ENCODE results near the gene FAM43B. TPM values are rescaled to one million over a fixed set of nuclear protein-coding genes. Genes with fewer than 3 reads are reported as not detected.
"Not testable (repeated sequence)": the region's sequence is repeated elsewhere in the genome, so short reads cannot be mapped to it uniquely, and the experiment has no call there.

Gene FAM43B, protein sequence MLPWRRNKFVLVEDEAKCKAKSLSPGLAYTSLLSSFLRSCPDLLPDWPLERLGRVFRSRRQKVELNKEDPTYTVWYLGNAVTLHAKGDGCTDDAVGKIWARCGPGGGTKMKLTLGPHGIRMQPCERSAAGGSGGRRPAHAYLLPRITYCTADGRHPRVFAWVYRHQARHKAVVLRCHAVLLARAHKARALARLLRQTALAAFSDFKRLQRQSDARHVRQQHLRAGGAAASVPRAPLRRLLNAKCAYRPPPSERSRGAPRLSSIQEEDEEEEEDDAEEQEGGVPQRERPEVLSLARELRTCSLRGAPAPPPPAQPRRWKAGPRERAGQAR
- polyA plus RNA-seq (ENCODE audit: insufficient read length in 12 of 12), result 1 to 10 TPM in 3 of 12 donors, under 1 TPM in 7, not detected in 2; 0.34 to 1.6 (median 0.77) TPM
- long read RNA-seq, donor 1, result 0 reads
- long read RNA-seq, donor 2, result 0 reads
- long read RNA-seq, donor 3, partial matches to known transcripts, result 0 of 1 reads
- long read RNA-seq, donor 3, other reads (novel, unspliced or antisense), result 0 of 1 reads
- long read RNA-seq, donor 4, result 0 reads
- long read RNA-seq, donor 5, result 0 reads
- long read RNA-seq, donor 6, result 0 reads
- long read RNA-seq, donor 7, partial matches to known transcripts, result 0 of 1 reads
- long read RNA-seq, donor 7, other reads (novel, unspliced or antisense), result 0 of 1 reads
- long read RNA-seq, donor 8, result 0 reads
- long read RNA-seq, donor 9, result 0 reads
- long read RNA-seq, donor 10, result 0 reads
- long read RNA-seq, donor 11, result 0 reads

DNA sequence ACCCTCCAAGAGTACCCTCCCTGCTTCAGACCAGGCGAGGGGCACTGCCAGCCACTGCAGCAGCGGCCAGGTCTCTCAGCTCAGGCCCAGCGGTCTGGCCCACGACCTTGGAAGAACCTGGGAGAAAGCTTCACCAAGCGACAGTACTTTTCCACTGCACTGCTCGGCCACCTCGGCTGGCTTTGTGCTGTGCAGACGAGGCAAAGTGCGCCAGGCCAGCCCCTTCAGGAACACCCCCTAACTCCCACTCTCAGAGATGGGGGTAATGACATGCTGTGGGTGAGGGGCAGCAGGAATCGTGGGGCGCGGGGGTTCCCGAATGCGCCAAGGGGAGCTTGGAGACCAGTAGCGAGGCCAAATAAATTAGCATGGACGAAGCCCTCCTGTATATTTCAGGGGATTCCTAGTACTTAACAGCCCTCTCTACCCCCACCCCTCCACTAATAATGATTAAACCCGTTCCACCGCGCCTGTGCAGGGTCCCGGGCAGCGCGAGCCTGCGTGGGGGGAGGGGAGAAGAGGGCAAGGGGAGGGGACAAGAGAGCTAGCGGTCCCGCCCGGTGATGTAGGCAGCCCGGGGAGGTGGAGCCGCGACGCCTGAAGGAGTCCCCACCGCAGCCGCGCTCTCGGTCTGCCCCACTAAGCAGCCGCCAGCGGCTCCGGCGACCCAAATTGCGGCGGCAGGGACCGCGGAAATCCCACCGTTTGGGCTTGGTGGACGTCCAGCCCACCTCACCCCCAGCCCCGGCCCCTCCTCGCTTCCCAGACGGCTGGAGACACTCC lies at the start of gene FAM43B:
Gene FAM43B (plus strand): TSS at position 629 of the 783 bp plus-strand sequence. CDS start 401 bp downstream, outside the sequence.
- DNase-seq, result peak; percentile 83

DNA sequence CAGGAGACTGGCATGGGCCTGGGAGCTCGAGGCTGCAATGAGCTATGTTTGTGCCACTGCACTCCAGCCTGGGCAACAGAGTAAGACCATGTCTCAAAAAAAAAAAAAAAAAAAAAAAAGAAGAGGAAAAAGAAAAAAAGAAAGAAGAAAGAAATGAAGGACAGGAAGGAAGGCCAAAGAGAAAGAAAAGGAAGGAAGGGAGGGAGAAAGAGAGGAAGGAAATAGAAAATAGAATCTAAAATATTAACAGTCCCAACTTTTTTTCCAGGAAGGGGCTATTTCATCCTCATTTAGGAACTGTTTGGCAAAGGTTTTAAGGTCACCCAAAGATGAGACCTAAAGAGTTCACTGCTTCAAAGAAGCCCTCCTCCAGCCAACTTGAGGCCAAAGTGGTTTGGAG lies 46.9 kb upstream of the FAM43B start:
- DNase-seq, result no peak

DNA sequence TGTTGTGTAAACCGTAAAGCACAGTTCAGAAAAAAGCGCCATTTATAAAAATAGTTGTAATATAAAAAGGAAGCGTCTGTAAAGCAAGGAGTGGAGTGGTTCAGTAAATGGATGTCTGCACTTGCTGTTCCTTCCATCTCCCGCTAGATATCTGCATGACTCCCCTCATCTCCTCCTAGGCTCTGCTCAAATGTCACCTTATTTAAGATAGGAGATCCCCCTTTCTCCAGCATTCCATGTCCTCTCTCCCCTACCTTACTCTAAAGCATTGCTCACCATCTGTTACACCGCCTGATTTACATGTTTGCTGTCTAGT lies 45.2 kb upstream of the FAM43B start:
- DNase-seq, result no peak

DNA sequence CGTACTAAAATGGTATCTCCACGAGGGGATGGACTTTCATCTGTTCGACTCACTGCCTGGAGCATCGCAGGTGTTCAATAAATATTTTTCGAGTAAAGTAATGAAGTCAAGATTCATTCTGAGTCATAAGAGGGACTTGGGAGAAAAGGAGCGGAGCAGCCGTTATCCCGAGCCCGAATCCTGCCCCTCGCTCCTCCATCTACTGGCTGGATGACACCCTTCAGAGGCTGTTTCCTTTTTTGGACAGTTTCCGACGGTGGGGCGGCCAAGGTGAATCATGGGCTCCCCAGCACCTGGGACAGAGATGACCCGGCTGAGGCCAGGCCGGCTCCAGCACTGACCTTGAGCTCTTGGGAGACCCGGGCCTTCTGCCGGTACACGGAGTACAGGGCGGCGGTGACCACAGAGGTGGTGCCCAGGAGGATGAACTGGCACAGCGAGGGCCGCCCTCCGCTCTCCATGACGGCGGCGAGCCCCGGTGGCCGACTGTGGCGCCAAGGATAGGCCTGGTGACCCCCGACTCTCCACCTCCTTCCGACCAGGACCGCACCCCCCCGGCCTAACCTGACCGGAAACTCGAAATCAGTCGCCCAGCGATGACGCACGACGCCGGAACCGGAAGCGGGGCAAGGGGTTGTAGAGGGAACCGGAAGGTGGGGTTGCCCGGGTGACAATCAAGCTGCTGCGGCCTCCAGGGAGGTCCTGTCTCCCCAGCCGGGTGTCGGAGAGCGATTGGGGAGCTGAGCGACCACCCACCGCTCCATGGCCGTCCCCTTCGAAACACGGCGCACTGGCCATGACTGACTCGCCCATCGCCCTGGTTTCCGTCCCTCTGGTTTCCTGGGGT lies 44.6 kb upstream of the FAM43B start, which contains the start of gene MUL1:
Gene MUL1 (minus strand): TSS at position 588 of the 847 bp plus-strand sequence. CDS start 127 bp downstream, at position 461.
- DNase-seq, result peak; percentile 97

DNA sequence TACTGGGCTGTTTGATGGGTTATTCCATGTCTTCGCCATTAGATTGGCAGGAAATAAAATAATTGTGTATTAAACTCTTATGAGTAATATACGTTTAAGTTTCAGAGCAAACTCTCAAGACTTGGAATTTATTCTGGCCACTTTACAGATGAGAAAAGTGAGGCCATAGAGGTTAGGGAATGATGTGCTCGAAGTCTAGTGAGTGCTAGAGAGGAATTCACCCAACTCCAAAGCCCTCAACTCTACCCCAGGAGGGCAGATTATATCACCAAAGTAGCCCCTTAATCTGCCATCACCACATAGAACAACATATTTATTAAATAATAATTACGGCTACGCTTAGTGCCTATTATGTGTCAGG lies 44.0 kb upstream of the FAM43B start:
- no peak for DNase-seq

DNA sequence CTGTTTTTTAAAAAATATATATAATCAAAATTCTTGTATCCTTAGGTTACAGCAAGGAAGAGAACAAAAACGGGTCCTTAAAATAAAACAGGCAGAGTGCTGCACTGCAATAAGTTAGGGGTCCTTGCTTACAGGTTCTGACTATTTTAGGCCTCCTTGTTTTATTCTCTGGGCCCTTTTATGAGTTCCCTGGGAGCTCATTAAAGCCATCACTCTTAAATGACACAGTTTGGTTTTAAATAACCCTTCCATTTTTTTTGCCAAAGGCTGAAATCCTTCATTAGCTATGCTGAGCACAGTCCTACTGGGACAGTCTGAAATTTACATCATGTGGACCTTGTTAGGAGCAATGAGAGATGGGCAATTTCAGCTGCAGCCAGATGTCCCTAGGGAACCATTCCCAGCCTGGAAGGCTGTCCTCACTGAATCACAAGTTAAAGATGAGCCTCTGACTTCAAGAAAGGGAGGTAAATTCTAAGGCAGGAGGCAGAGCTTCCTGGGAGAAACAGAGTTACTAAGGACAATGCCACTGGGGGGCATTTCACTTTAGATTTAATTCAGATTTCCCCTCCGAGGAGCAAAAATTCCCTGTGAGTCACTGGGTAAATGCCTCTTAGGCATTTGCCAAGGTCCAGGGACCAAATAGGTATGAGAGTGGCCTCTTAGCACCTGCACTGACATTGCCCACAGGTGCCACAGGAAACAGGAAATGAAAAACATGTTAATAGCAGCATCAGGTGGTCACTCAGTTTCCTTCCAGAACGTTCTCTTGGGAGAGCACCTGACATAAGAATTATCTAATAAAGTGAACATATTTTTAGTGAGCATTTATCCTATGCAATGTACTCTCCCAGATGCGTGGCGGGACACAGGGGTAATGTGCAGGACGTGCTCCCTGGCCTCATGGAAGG lies 40.6 kb upstream of the FAM43B start:
- DNase-seq, result no peak

DNA sequence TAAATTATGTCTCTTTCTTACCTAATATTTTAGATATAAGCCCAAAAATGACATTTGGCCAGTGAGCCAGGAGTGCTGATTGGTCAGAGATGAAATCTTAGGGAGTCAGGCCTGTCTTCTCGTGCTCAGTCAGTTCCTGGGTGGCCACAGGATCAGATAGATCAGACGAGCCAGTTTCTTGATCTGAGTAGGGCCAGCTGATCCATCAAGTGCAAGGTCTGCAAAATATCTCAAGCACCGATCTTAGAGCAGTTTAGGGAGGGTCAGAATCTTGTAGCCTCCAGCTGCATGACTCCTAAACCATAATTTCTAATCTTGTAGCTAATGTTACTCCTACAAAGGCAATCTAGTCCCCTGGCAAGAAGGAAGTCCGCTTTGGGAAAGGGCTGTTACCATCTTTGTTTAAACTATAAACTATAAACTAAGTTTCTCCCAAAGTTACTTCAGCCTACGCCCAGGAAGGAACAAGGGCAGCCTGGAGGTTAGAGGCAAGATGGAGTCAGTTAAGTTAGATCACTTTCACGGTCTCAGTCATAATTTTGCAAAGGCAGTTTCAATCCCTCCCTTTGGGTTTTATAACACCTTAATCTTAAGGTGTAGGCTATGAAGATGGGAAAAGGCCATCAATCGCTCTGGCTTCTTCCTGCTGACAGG lies 32.6 kb upstream of the FAM43B start:
- not testable (repeated sequence) for DNase-seq

DNA sequence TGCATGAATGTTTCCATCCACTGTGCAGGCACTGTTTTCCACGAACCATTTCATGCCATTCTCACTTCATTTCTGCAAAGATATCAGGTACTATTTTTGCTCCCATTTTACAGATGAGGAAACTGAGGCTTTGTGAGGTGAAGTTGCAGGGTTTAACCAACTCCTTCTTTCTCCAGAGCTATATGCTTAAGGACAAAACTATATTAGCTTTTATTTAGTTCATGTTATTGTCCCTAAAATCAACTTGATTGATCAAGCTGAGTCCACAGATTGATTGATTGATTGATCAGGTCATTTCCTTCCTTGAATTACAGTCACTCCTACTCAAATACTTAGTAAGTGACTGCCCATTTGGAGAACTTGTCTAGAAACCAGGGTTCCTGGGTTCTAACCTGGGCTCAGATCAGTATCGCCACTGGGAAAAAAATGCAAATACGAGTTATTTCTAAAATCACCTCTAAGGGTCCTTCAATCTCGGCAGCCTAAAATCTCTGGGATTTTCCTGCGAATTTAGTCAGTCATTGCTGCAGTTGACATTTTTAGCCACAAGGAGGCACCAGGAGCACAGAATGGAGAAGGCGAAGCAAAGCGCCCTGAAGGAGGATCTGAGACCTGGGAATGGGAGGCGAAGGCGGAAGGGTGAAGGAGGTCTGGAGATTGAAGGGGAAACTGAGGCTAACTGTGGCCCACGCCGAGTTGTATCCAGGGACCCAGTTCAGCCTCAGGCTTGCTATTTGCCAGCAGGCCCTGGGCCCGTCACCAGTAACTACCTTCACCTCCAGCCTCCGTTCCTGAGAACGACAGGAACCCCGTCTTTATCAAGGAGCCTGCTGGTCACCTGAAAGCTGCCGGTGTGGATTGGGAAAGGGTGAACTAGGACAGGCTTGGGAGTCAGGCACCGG lies 30.2 kb upstream of the FAM43B start:
- peak; percentile 80 for DNase-seq

DNA sequence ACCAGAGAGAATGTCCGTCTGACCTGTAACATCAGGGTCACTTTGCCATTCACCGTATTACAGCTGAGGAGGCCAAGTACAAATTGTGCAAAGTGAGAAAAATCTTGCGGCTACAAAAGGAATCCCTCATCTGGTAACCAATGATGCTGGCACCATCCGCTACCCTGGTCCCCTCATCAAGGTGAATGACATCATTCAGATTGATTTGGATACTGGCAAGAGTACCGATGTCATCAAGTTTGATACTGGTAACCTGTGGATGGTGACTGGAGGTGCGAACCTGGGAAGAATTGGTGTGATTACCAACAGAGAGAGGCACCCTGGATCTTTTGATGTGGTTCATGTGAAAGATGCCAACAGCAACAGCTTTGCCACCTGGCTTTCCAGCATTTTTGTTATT lies 26.1 kb upstream of the FAM43B start:
- no peak for DNase-seq

DNA sequence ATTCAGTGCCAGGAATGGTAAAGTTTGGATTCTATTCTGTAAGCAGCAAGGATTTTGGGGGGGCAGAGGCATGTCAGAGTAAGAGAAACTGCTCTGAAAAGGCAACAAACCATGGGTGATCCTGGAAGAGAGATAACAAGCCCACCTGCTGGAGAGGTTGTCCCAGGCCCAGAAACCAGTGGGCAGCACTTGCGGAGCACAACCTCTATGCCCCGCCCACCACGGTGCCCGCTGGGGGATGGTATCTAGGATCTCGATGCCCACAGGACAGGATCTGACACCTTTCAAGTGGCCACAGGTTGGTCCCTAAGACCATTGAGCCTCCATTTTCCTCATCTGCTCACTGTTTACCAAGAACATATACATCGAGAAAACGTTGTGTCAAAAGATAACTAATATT lies 24.2 kb upstream of the FAM43B start:
- DNase-seq, result no peak

DNA sequence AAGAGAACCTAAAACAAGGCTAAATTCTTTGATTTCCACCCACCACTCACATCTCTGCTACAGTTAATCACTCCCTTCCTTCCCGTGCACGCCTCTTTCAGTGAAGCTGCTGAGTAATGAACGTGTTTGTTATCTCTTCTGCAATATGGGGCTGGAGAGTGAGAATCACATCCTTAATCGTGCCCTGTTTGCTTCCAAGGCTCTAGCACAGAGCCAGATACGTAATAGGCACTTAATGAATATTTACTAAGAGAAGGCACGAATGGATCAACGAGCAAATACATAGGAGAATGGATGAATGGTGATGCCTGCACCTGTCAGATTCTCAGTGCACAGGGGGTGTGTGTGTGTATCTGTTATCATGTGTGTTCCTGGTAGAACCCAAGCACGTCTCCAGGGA lies 22.1 kb upstream of the FAM43B start:
- no peak for DNase-seq

DNA sequence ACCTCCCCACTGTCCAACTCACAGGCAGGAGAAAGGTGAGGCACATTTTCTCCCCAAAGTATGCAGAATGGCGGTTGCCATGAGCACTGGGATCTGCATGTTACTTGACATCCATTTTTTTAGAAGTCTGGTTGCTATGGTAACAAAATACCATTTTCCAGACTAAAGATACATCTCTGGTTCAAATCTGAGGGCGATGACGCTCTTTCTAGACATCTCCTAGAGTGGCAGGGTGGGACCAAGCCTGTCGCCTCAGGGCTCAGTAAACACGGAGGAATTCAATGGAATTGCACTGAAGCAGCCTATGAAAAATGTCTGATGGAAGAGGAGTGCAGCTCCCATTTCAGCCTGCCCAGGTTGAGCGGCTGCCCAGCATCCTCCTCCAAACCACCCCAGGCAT lies 21.5 kb upstream of the FAM43B start:
- DNase-seq, result no peak

DNA sequence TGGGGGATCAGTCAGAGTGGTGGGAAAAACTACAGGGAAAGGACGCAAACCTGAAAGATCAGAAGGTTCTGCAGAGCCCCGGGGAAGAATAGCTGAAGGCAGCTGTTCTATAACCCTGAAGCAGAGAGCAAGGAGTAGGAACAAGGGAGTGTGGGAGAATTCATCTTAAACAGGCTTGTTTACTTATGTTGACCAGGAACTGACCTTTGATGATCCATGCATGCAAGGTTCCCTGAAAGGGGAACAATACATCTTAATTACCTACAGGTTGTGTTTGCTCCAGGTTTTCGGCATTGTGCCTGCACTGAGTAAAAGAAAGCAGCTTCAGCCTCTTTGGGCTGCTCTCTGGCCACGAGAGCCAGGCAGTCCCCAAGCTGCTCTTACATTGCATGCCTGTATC lies 18.7 kb upstream of the FAM43B start:
- DNase-seq, result no peak

DNA sequence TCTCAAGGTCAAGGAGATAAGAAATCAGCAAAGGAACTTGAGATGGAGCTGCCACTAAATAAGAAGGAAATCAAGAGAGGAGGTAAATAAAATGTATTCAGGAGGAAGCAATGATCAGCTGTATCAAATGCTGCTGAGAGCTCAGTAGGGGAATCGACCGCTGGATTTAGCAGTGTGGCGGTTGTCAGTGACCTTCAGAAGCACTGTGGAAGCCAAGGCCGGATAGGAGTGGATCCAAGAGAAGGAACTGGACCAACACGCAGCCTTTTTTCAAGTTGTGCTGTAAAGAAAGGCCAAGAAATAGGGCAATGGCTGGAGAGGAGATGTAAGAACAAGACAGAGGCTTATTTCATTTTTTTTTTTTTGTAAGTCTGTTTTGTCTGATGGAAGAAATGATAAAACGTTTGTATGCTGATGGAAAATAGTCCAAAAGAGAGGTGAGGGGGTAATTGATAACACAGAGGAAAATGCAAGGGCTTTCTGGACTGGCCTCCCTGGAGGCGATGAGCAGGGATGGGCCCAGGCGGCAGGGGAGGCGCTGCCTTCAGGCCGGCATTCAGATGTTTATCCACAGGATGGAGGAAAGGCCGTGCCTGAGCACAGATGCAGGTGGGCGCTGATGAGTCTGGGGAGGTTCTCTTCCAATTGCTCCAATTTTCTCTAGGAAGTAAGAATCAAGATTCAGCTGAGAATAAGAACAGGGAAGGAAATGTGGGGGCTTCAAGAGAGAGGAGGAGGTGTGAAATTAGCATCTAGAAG lies 17.5 kb upstream of the FAM43B start:
- DNase-seq, result no peak

DNA sequence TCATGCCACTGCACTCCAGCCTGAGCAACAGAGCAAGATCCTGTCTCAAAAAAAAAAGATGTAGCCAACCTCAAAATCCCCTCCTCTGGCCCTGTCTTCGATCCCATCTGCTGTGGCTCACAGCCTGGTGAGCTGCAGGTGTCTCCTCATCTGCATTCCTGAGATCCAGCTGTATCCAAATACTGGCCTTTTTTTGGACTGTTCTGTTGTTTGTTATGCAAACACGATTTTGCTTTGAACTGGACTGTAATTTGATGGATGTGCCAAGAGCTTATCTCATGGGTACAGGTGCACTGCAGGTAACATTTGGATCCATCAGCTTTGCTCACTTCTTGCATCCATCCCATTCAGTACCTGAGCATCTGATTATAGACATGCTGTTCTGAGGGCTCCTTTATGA lies 14.1 kb upstream of the FAM43B start:
- DNase-seq, result no peak

DNA sequence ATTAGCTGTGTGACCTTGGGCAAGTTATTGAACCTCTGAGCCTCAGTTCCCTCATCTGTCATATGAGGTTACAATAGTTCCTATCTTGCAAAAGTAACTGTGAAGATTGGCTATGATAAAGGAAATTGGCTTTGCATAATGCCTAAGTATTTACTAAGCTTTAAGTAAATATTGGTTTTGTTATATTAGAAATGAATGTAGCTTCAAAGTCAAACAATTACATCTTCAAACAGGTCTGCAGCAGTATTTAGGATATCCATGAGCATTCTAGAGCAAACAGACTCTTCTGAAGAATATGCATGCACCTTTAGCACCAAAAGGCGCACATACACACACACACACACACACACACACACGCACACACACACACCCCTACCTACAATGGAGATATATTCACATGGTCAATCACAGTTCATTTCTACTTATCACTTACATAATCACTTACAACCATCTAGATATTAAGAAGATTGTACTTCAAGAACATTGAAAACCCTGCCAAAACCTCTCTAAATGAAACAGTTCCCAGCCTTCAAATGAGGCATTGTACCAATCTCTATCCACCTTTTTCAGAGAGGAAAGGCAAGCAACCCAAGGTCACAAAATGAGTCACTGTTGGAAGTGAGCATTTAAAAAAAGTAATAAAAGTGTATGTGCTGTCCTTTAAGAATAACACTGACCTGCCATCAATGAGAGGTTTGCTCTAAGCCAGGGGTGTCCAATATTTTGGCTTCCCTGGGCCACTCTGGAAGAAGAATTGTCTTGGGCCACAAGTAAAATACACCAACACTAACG lies 13.4 kb upstream of the FAM43B start:
- DNase-seq, result no peak

DNA sequence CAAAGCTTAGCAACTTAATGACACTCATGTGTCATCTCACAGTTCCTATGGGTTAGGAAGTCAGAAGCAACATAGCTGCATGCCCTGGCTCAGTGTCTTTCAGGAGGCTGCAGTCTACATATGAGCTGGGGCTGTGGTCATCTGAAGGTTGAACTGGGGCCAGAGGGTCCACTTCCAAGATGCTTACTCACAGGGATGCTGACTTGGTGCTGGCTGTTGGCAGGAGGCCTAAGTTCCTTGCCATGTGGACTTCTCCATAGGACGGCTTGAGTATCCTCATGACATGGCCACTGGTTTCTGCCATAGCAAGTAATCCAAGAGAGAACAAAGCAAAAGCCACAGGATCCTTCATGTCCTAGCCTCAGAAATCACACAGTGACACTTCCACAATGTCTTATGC lies 12.1 kb upstream of the FAM43B start:
- DNase-seq, result no peak
